Retinal pigment epithelial cell (primary cell): ENCODE measurements around the gene ZSWIM3.

Experiments used
- DNase-seq: peaks from one replicate; pipeline ENCODE4 v3.0.0-alpha.2; 2010; ENCODE audit warnings: low read depth
- H3K4me3 ChIP-seq: 2 replicates; pipeline ENCODE4 v1.5.1; 2011; ENCODE audit warnings: mild to moderate bottlenecking, low read length, control low read depth, moderate library complexity
- TF ChIP-seq, protein P1 (sequence below): conservative IDR thresholded peaks from 2 replicates; pipeline ENCODE4 v1.5.1; 2011; ENCODE audit warnings: low read depth, low read length, control low read depth, inconsistent platforms

ZSWIM3 gene

DNA sequence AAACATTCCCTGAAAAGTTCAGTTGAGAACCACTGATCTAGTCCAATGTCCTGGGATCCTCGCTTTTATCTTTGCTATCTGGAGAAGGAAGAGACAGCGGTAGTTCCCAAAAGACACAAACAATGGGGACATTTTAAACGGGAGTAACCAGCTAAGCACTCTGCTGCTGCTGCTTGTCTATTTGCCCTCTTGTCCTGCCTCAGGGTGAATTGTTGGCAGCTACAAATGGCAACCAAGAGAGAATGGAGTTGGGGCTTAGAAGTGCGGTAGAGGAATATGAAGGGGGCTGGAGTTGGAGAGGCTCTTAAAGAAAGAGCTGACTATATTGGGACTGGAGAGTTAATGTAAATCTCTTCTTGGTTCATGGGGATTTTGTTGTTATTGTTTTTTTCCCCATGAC, 17.2 kb downstream of the ZSWIM3 start:
- no peak overlapping the region for H3K4me3 ChIP-seq
- no peak for DNase-seq
- TF ChIP-seq, protein P1, sequence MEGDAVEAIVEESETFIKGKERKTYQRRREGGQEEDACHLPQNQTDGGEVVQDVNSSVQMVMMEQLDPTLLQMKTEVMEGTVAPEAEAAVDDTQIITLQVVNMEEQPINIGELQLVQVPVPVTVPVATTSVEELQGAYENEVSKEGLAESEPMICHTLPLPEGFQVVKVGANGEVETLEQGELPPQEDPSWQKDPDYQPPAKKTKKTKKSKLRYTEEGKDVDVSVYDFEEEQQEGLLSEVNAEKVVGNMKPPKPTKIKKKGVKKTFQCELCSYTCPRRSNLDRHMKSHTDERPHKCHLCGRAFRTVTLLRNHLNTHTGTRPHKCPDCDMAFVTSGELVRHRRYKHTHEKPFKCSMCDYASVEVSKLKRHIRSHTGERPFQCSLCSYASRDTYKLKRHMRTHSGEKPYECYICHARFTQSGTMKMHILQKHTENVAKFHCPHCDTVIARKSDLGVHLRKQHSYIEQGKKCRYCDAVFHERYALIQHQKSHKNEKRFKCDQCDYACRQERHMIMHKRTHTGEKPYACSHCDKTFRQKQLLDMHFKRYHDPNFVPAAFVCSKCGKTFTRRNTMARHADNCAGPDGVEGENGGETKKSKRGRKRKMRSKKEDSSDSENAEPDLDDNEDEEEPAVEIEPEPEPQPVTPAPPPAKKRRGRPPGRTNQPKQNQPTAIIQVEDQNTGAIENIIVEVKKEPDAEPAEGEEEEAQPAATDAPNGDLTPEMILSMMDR, result no peak

DNA sequence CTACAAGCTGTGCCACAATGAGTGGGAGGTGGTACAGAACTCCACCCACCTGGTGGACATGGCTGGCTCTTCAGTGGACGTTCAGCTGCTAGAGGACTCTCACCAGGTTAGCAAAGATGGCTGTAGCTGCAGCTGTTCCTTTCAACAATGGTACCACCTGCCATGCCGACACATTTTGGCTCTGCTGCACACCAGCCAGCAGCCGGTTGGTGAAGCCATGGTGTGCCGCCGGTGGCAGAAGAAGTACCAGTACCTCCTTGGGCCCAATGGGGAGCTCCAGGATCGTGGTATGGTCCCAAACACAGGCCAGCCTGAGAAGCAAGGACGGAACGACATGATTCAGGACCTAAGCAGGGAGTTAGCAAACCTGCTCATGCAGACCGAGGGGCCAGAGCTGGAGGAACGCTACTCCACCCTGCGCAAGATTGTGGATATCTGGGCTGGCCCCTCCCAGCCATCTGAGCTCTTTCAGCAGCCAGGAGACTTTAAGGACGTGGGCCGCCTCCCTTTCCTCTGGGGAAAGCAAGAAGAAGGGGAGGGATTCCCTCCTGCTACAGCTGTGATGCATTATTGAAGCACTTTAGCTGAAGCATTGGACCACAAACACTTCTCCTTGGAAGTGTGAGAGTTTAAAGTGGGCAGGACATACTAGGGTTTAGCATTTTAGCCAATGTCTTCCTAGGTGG, 20.8 kb downstream of the ZSWIM3 start:
- DNase-seq, result no peak
- TF ChIP-seq, protein P1, result no peak
- H3K4me3 ChIP-seq, result no peak overlapping the region

DNA sequence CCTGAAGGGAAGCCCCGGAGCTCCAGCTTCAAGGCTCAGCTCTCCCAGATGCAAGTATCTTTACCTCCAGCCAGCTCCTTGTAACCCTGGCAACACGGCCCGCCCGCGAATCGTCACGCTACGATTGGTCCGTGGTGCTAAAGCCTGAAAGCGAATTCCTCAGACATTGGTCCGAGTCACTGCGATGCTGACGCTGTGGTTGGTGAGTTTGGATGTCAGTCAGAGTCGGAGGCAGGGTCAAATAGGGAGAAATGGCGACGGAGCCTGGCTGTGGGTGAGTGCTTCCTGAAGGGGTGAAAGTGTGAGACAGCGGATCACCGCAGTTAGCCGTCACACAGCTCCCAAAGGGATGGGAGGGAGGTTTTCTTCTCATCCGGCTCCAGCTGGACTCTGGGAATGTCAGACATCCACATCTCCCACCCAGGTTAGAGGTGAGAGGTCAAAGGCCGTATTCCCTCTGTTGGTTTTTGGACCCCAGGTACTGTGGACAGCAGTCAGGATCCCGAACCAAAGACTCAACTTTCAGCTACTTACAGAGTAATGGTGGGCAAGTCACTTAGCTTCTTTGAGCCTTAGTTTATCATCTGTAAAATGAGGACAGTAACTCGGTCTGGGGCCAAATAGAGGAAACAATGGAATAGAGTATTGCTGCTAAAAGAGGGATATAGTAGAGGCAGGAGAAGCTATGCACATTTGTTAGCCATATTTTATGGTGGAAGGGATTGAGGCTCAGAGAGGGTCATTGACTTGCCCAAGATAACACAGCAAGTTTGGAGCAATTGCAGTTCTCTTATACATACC, 23.8 kb downstream of the ZSWIM3 start, which contains the start of gene ZSWIM1:
ZSWIM1 (plus strand) TSS at position 240 of the 801 bp plus-strand sequence. CDS start 1,366 bp downstream, outside the sequence.
- TF ChIP-seq, protein P1, result no peak
- peak; percentile 94 for DNase-seq
- peak within 1 kb of the TSS; percentile 88 for H3K4me3 ChIP-seq

- H3K4me3 ChIP-seq, result no peak overlapping the region
- TF ChIP-seq, protein P1, result no peak
- DNase-seq, result no peak
Observed at GRCh38 chr20:45882469-45883099, 25.2 kb downstream of the ZSWIM3 start.

DNA sequence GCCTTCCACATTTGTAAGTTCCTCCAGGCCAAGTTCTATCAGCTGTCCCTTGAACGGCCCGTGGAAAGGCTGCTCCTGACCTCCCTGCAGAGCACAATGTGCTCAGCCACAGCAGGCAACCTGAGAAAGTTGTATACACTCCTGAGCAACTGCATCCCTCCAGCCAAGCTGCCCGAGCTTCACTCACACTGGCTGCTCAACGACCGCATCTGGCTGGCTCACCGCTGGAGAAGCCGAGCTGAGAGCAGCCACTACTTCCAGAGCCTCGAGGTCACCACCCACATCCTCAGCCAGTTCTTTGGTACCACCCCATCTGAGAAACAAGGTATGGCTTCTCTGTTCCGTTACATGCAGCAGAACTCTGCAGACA, 25.7 kb downstream of the ZSWIM3 start:
- TF ChIP-seq, protein P1, result no peak
- no peak overlapping the region for H3K4me3 ChIP-seq
- DNase-seq, result no peak

- no peak overlapping the region for H3K4me3 ChIP-seq
- no peak for DNase-seq
- TF ChIP-seq, protein P1, result no peak
Observed at GRCh38 chr20:45886590-45887345, 29.4 kb downstream of the ZSWIM3 start.
